GM12875 (cell line): ENCODE measurements around the gene DENND5B.

ENCODE experiments used
- H3K4me3 ChIP-seq: one replicate; pipeline ENCODE4 v1.5.1; 2011; ENCODE audit warnings: low read depth, low read length, control low read depth
- CTCF ChIP-seq: IDR thresholded peaks from 2 replicates; pipeline ENCODE4 v1.5.1; 2011; ENCODE audit warnings: low read depth, mild to moderate bottlenecking, control low read depth, inconsistent platforms, low read length, moderate library complexity, borderline replicate concordance; ENCODE audit not compliant: insufficient read depth

The DENND5B gene

GRCh38 chr12:31590642-31591379, at the start of gene DENND5B:
TSS of gene DENND5B (minus strand) at chr12:31591136. CDS start at chr12:31590832, 304 bp downstream.
- no peak for TF ChIP-seq CTCF

GRCh38 chr12:31634620-31635019, 43.7 kb upstream of the DENND5B start:
- no peak for TF ChIP-seq CTCF
- H3K4me3 ChIP-seq = no peak overlapping the region

More at GRCh38 chr12:31590642-31591379, at the start of gene DENND5B:
- H3K4me3 ChIP-seq = peak within 1 kb of the TSS; percentile 67

- TF ChIP-seq CTCF = no peak
- H3K4me3 ChIP-seq = no peak overlapping the region
These were observed 42.5 kb upstream of the DENND5B start for GRCh38 chr12:31633464-31633863.

- no peak for TF ChIP-seq CTCF
These were observed 40.9 kb upstream of the DENND5B start for GRCh38 chr12:31631809-31632208.

GRCh38 chr12:31631023-31631724, 40.2 kb upstream of the DENND5B start:
- no peak overlapping the region for H3K4me3 ChIP-seq
- TF ChIP-seq CTCF = no peak

More at GRCh38 chr12:31631809-31632208, 40.9 kb upstream of the DENND5B start:
- no peak overlapping the region for H3K4me3 ChIP-seq

GRCh38 chr12:31629756-31630732, 39.1 kb upstream of the DENND5B start:
- no peak for TF ChIP-seq CTCF
- H3K4me3 ChIP-seq = no peak overlapping the region
